ENCODE data around the gene CAPN7. TPM values are rescaled to one million over a fixed set of nuclear protein-coding genes. Genes with fewer than 3 reads are reported as not detected.

CAPN7 gene
- total RNA-seq, 1 experiment from 2014 or later = 25.2 TPM

GRCh38 chr3:15211937-15212336 is 5.9 kb downstream of the CAPN7 start:
- Histone ChIP-seq H3K18ac (ENCODE audit: insufficient read length, low read depth, low read length) (no peak overlapping the region), H2BK5ac (ENCODE audit: insufficient read length, low read length) (no peak overlapping the region), H3K9me3 (ENCODE audit: control insufficient read depth, low read depth, low read length) (no peaks in the 10 kb centered on the region), H3T11ph (ENCODE audit: low read length) (no peak overlapping the region), H3K27me3 (ENCODE audit: insufficient read depth, low read length) (no peaks in the 10 kb centered on the region), H2BK12ac (ENCODE audit: insufficient read length, low read depth, low read length) (no peak overlapping the region), H2BK20ac (ENCODE audit: low read depth, low read length, poor library complexity, severe bottlenecking) (no peak overlapping the region), H2AK5ac (ENCODE audit: insufficient read length, low read length) (no peak overlapping the region), H3K4me1 (ENCODE audit: insufficient read depth, low read length) (no peaks in the 10 kb centered on the region), H3K23me2 (ENCODE audit: insufficient read length, low read depth, low read length, poor library complexity, severe bottlenecking) (peaks cover 2% of the 10 kb centered on the region), H3K23ac (ENCODE audit: insufficient read length, low read depth, low read length) (no peak overlapping the region), H2AFZ (ENCODE audit: low read length) (no peak overlapping the region), H3K14ac (ENCODE audit: insufficient read depth, low read length) (no peak overlapping the region), H4K5ac (ENCODE audit: insufficient read length, low read depth, low read length) (no peak overlapping the region), H3K79me2 (ENCODE audit: insufficient read depth, low read length) (no peaks in the 10 kb centered on the region), H4K20me1 (ENCODE audit: control insufficient read depth, insufficient read depth, insufficient read length) (no peaks in the 10 kb centered on the region), H2BK120ac (ENCODE audit: low read depth, low read length, poor library complexity, severe bottlenecking) (no peak overlapping the region), H3K9ac (ENCODE audit: extremely low read depth, insufficient read length, low read length) (no peak overlapping the region), H2BK15ac (ENCODE audit: low read depth, low read length) (no peak overlapping the region), H3K79me1 (ENCODE audit: insufficient read depth, low read depth, low read length, poor library complexity, severe bottlenecking) (no peaks in the 10 kb centered on the region), H3K4me2 (ENCODE audit: insufficient read depth, insufficient read length, low read length) (no peak overlapping the region), H3K56ac (ENCODE audit: insufficient read length, low read depth, low read length) (no peak overlapping the region), H4K91ac (ENCODE audit: insufficient read length, low read depth, low read length) (no peak overlapping the region), H3K4ac (ENCODE audit: low read depth, low read length) (no peak overlapping the region), H4K8ac (replicated peaks; ENCODE audit: insufficient read length, low read depth, low read length) (no peak overlapping the region), H3K27ac (ENCODE audit: insufficient read length, low read depth, low read length) (no peak overlapping the region)
- Mint-ChIP-seq H3K4me3 (no peak overlapping the region), H3K9me3 (no peaks in the 10 kb centered on the region), H3K36me3 (ENCODE audit: insufficient read depth in 1 of 3, low read depth in 3 of 3) (peaks cover 0 to 40% (median 16%) of the 10 kb centered on the region in 3 experiments; a peak in 4 of 7 replicates), H3K4me1 (peaks cover 4 to 8% of the 10 kb centered on the region in 2 experiments), H3K27me3 (ENCODE audit: low read depth) (no peaks in the 10 kb centered on the region), H3K27ac (no peak overlapping the region)
- no peak for DNase-seq
- TF ChIP-seq CTCF (conservative IDR thresholded peaks at IDR 0.05) = no peak
